SK-N-SH (cell line): ENCODE results near the gene IRAG1. TPM values are rescaled to one million over a fixed set of nuclear protein-coding genes. Genes with fewer than 3 reads are reported as not detected.

Experiments
- CTCF ChIA-PET: fragments of 300-600, 350-600 bp; formaldehyde crosslinking; extraction: SDS; loops from one replicate; lab custom pipeline; 2021; lab: Yijun Ruan, JAX
- POLR2A ChIA-PET: fragments of 350-600 bp; sonication (Branson Sonifier 250); formaldehyde crosslinking; extraction: SDS; loops from one replicate; lab custom pipeline; 2020; ENCODE audit warnings: antibody characterized with exemption, inconsistent platforms; lab: Yijun Ruan, JAX
- DNase-seq: peaks from one replicate; pipeline ENCODE4 v3.0.0; 2012
- H2AFZ ChIP-seq: fragments of 200-600 bp; sonication (generic); 2 replicates; pipeline ENCODE4 v1.8.1; 2016; ENCODE audit warnings: antibody characterized with exemption, mild to moderate bottlenecking, low read depth
- H3F3A ChIP-seq: fragments of 200-600 bp; sonication (generic); replicated peaks from 2 replicates; pipeline ENCODE3; 2016; ENCODE audit warnings: antibody characterized with exemption, mild to moderate bottlenecking; ENCODE audit not compliant: insufficient read depth
- H3K27ac ChIP-seq, 2 experiments: fragments of 200-500 bp in 1 of 2; fragments of 200-600 bp in 1 of 2; sonication (Bioruptor generic) in 1 of 2; sonication (generic), shearing (Covaris generic) in 1 of 2; 2 replicates each; pipeline versions ENCODE4 v1.5.1 to v1.6.1; 2014 to 2016; ENCODE audit warnings: low read depth in 2 of 2, inconsistent platforms in 1 of 2, low read length in 1 of 2, mild to moderate bottlenecking in 1 of 2, mixed read lengths in 1 of 2
- H3K27me3 ChIP-seq: fragments of 200-600 bp; sonication (generic), shearing (Covaris generic); 2 replicates; pipeline ENCODE4 v1.6.1; 2016; ENCODE audit warnings: mixed run types; ENCODE audit not compliant: insufficient read depth
- H3K36me3 ChIP-seq, 2 experiments: fragments of 200-500 bp in 1 of 2; fragments of 200-600 bp in 1 of 2; sonication (Bioruptor generic) in 1 of 2; sonication (generic) in 1 of 2; replicated peaks in 1 of 2; 2 replicates each; pipeline versions ENCODE3 to v1.5.1; 2014 to 2016; ENCODE audit warnings: low read length in 1 of 2, mild to moderate bottlenecking in 1 of 2; ENCODE audit not compliant: insufficient read depth in 2 of 2, control insufficient read depth in 1 of 2
- H3K4me1 ChIP-seq, 2 experiments: fragments of 200-500 bp in 1 of 2; fragments of 200-600 bp in 1 of 2; sonication (Bioruptor generic) in 1 of 2; sonication (generic), shearing (Covaris generic) in 1 of 2; 2 replicates each; pipeline versions ENCODE4 v1.5.1 to v1.6.1; 2014 to 2016; ENCODE audit warnings: low read depth in 1 of 2, low read length in 1 of 2, mixed run types in 1 of 2; ENCODE audit not compliant: insufficient read depth in 2 of 2, control insufficient read depth in 1 of 2
- H3K4me2 ChIP-seq: fragments of 200-600 bp; sonication (generic), shearing (Covaris generic); 2 replicates; pipeline ENCODE4 v1.6.1; 2017; ENCODE audit warnings: mixed run types
- H3K4me3 ChIP-seq, 2 experiments: fragments of 200-500 bp in 1 of 2; fragments of 200-600 bp in 1 of 2; sonication (Bioruptor generic) in 1 of 2; sonication (generic), shearing (Covaris generic) in 1 of 2; 2 replicates each; pipeline versions ENCODE4 v1.5.1 to v1.8.1; 2014 to 2016; ENCODE audit warnings: low read depth in 2 of 2, inconsistent platforms in 1 of 2, low read length in 1 of 2, mild to moderate bottlenecking in 1 of 2, mixed read lengths in 1 of 2, moderate library complexity in 1 of 2
- H3K79me2 ChIP-seq: fragments of 200-600 bp; sonication (generic); 2 replicates; pipeline ENCODE4 v1.8.1; 2017; ENCODE audit warnings: mild to moderate bottlenecking; ENCODE audit not compliant: insufficient read depth
- H3K9ac ChIP-seq: fragments of 200-600 bp; sonication (generic); 2 replicates; pipeline ENCODE4 v1.6.1; 2017; ENCODE audit warnings: mixed run types
- H3K9me2 ChIP-seq: fragments of 200-600 bp; sonication (generic); 2 replicates; pipeline ENCODE4 v1.6.1; 2017; ENCODE audit warnings: mixed run types
- H3K9me3 ChIP-seq: fragments of 200-600 bp; sonication (generic); 2 replicates; pipeline ENCODE4 v1.6.1; 2017; ENCODE audit warnings: mixed run types, mild to moderate bottlenecking, moderate library complexity
- H4K20me1 ChIP-seq: fragments of 200-600 bp; sonication (generic); 2 replicates; pipeline ENCODE4 v1.6.1; 2017; ENCODE audit warnings: mild to moderate bottlenecking, mixed run types; ENCODE audit not compliant: insufficient read depth
- CHD2 ChIP-seq: fragments of 150-350 bp; IDR thresholded peaks from 2 replicates; pipeline ENCODE4 v1.6.1; 2018; ENCODE audit warnings: low read length; ENCODE audit not compliant: partially characterized antibody
- ELF1 ChIP-seq: IDR thresholded peaks from 2 replicates; pipeline ENCODE4 v1.4.0; 2012
- EP300 ChIP-seq, 2 experiments: IDR thresholded peaks; 2 replicates each; pipeline versions ENCODE4 v1.4.0 to v1.6.1; 2012; ENCODE audit warnings: borderline replicate concordance in 1 of 2, low read depth in 1 of 2, low read length in 1 of 2
- FOSL2 ChIP-seq: IDR thresholded peaks from 2 replicates; pipeline ENCODE4 v1.4.0; 2012; ENCODE audit warnings: low read depth, mild to moderate bottlenecking, moderate library complexity, borderline replicate concordance
- FOXJ3 ChIP-seq: sonication (generic); formaldehyde crosslinking; IDR thresholded peaks from 2 replicates; pipeline ENCODE4 v1.5.1; 2020; ENCODE audit warnings: mild to moderate bottlenecking, missing genetic modification reagents
- FOXM1 ChIP-seq: IDR thresholded peaks from 2 replicates; pipeline ENCODE4 v1.4.0; 2012; ENCODE audit warnings: low read depth, mild to moderate bottlenecking
- MEF2A ChIP-seq: IDR thresholded peaks from 2 replicates; pipeline ENCODE4 v1.4.0; 2012; ENCODE audit warnings: low read depth, borderline replicate concordance
- MXI1 ChIP-seq: IDR thresholded peaks from 2 replicates; pipeline ENCODE4 v1.6.1; 2012; ENCODE audit warnings: mild to moderate bottlenecking, low read depth, low read length, improper control_type of control experiment
- SIN3A ChIP-seq: IDR thresholded peaks from 2 replicates; pipeline ENCODE4 v1.6.1; 2012; ENCODE audit warnings: low read depth, mild to moderate bottlenecking, low read length, moderate library complexity, borderline replicate concordance
- SMC3 ChIP-seq: IDR thresholded peaks from 2 replicates; pipeline ENCODE4 v1.6.1; 2012; ENCODE audit warnings: low read depth, low read length, improper control_type of control experiment
- TCF12 ChIP-seq: IDR thresholded peaks from 2 replicates; pipeline ENCODE4 v1.4.0; 2012
- TEAD4 ChIP-seq: IDR thresholded peaks from 2 replicates; pipeline ENCODE4 v1.4.0; 2012; ENCODE audit warnings: mild to moderate bottlenecking, borderline replicate concordance; ENCODE audit not compliant: insufficient read depth
- WGBS: methylation state at CpG from one replicate; pipeline ENCODE4 v1.1.6; 2017; ENCODE audit warnings: low lambda C conversion rate; 5-methylcytosine and 5-hydroxymethylcytosine counted together
- polyA plus RNA-seq, 3 experiments: library from polyadenylated mRNA; depleted of rRNA; stranded (reverse); fragments of >200 nt; gene quantifications; 2 replicates each; pipeline ENCODE4 v1.2.3, GENCODE V29; 2012
- TF ChIP-seq, protein P1 (sequence below): IDR thresholded peaks from 2 replicates; pipeline ENCODE4 v1.4.0; 2012; ENCODE audit warnings: low read depth, borderline replicate concordance
- TF ChIP-seq, protein P2 (sequence below): fragments of 200-600 bp; sonication (generic); IDR thresholded peaks from 2 replicates; pipeline ENCODE4 v1.6.1; 2017; ENCODE audit warnings: antibody characterized with exemption, mild to moderate bottlenecking, moderate library complexity
- TF ChIP-seq, protein P3 (sequence below): IDR thresholded peaks from 2 replicates; pipeline ENCODE4 v1.4.0; 2012; ENCODE audit warnings: low read depth, borderline replicate concordance
- TF ChIP-seq, protein P4 (sequence below): fragments of 150-350 bp; IDR thresholded peaks from 2 replicates; pipeline ENCODE4 v1.6.1; 2017; ENCODE audit warnings: antibody characterized with exemption, low read length, low read depth, borderline replicate concordance
- TF ChIP-seq, protein P5 (sequence below): IDR thresholded peaks from 2 replicates; pipeline ENCODE4 v1.4.0; 2012; ENCODE audit warnings: low read depth

Gene IRAG1
- polyA plus RNA-seq, 1 of the 3 experiments (the other 2 are of a cell fraction): 0.05 TPM

DNA sequence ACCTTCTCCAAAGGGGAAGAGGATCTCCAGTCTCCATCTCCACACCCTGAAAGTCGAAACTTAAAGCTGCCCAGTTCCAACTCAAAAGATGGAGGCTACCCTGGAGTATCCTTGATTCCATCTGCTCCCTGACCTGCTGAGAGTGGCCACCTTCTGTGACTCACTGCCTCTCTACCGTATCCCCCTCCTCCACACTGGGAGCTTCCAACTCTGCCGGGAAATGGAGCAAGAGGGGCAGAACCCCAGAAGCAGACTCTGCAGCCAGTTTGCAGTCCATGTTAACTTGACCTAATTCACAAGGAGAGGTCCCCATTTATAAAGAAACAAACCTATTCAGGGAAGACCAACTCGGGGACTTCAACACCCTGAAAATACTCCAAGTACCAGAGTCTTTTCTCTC lies 22.0 kb upstream of the IRAG1 start:
- no peaks in the 10 kb centered on the region for H3K27me3 ChIP-seq
- H3K4me3 ChIP-seq: no peak overlapping the region
- CTCF ChIA-PET: no interaction called here
- TF ChIP-seq, protein P1, sequence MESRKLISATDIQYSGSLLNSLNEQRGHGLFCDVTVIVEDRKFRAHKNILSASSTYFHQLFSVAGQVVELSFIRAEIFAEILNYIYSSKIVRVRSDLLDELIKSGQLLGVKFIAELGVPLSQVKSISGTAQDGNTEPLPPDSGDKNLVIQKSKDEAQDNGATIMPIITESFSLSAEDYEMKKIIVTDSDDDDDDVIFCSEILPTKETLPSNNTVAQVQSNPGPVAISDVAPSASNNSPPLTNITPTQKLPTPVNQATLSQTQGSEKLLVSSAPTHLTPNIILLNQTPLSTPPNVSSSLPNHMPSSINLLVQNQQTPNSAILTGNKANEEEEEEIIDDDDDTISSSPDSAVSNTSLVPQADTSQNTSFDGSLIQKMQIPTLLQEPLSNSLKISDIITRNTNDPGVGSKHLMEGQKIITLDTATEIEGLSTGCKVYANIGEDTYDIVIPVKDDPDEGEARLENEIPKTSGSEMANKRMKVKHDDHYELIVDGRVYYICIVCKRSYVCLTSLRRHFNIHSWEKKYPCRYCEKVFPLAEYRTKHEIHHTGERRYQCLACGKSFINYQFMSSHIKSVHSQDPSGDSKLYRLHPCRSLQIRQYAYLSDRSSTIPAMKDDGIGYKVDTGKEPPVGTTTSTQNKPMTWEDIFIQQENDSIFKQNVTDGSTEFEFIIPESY: no peak
- no peak for TF ChIP-seq FOXM1
- TF ChIP-seq MXI1: no peak
- no peak for TF ChIP-seq ELF1
- TF ChIP-seq SMC3: no peak
- TF ChIP-seq TCF12: no peak
- TF ChIP-seq FOXJ3 (CRISPR knock-in tag): no peak
- TF ChIP-seq, protein P2, sequence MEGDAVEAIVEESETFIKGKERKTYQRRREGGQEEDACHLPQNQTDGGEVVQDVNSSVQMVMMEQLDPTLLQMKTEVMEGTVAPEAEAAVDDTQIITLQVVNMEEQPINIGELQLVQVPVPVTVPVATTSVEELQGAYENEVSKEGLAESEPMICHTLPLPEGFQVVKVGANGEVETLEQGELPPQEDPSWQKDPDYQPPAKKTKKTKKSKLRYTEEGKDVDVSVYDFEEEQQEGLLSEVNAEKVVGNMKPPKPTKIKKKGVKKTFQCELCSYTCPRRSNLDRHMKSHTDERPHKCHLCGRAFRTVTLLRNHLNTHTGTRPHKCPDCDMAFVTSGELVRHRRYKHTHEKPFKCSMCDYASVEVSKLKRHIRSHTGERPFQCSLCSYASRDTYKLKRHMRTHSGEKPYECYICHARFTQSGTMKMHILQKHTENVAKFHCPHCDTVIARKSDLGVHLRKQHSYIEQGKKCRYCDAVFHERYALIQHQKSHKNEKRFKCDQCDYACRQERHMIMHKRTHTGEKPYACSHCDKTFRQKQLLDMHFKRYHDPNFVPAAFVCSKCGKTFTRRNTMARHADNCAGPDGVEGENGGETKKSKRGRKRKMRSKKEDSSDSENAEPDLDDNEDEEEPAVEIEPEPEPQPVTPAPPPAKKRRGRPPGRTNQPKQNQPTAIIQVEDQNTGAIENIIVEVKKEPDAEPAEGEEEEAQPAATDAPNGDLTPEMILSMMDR: no peak
- TF ChIP-seq MEF2A: no peak
- TF ChIP-seq, protein P3, sequence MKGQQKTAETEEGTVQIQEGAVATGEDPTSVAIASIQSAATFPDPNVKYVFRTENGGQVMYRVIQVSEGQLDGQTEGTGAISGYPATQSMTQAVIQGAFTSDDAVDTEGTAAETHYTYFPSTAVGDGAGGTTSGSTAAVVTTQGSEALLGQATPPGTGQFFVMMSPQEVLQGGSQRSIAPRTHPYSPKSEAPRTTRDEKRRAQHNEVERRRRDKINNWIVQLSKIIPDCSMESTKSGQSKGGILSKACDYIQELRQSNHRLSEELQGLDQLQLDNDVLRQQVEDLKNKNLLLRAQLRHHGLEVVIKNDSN: no peak
- TF ChIP-seq SIN3A: no peak
- no peak for TF ChIP-seq FOSL2
- TF ChIP-seq, protein P4, sequence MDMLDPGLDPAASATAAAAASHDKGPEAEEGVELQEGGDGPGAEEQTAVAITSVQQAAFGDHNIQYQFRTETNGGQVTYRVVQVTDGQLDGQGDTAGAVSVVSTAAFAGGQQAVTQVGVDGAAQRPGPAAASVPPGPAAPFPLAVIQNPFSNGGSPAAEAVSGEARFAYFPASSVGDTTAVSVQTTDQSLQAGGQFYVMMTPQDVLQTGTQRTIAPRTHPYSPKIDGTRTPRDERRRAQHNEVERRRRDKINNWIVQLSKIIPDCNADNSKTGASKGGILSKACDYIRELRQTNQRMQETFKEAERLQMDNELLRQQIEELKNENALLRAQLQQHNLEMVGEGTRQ: no peak
- TF ChIP-seq, protein P5, sequence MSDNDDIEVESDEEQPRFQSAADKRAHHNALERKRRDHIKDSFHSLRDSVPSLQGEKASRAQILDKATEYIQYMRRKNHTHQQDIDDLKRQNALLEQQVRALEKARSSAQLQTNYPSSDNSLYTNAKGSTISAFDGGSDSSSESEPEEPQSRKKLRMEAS: no peak
- no peak for TF ChIP-seq CHD2
- no peak for TF ChIP-seq EP300 (IDR thresholded peaks at IDR 0.05; ENCODE audit: borderline replicate concordance in 1 of 2, low read depth in 1 of 2, low read length in 1 of 2)
- no peak for TF ChIP-seq TEAD4
- TF ChIP-seq, all 33 proteins: peak for 0
- Histone ChIP-seq H3K4me1 (peaks cover 0 to 5% of the 10 kb centered on the region in 2 experiments; a peak in 1 of 4 replicates), H4K20me1 (no peaks in the 10 kb centered on the region), H3K79me2 (no peaks in the 10 kb centered on the region), H3F3A (no peaks in the 10 kb centered on the region), H3K36me3 (no peaks in the 10 kb centered on the region), H3K27ac (no peak overlapping the region), H3K9me3 (no peaks in the 10 kb centered on the region), H3K4me2 (no peak overlapping the region), H3K9ac (no peak overlapping the region), H2AFZ (no peak overlapping the region), H3K9me2 (no peaks in the 10 kb centered on the region)
- POLR2A ChIA-PET: no interaction called here
- DNase-seq: no peak
- WGBS: 69% methylated on average over 4 of the region's 4 CpGs
